Endothelial cell of umbilical vein (primary cell): ENCODE results near the gene HCN1. TPM values are rescaled to one million over a fixed set of nuclear protein-coding genes. Genes with fewer than 3 reads are reported as not detected.

Source experiments
- BruUV-seq: library from RNA; stranded (reverse); fragments of 400-500 nt; replicated peaks from 2 replicates; lab custom pipeline; 2021; lab: Mats Ljungman, UMichigan
- CTCF ChIA-PET: fragments of 300-600, 350-600 bp; sonication (Branson Sonifier 250); formaldehyde crosslinking; loops from one replicate; lab custom pipeline; 2021; ENCODE audit warnings: antibody characterized with exemption, inconsistent platforms; lab: Charles Lee
- POLR2A ChIA-PET: fragments of 300-600, 350-600 bp; sonication (Branson Sonifier 250); formaldehyde crosslinking; loops from one replicate; lab custom pipeline; 2021; ENCODE audit warnings: antibody characterized with exemption, inconsistent platforms; lab: Charles Lee
- DNase-seq: peaks from one replicate; pipeline ENCODE4 v3.0.0-alpha.2; 2011; ENCODE audit warnings: low read depth, low spot score
- FAIRE-seq: peaks from 2 replicates; lab custom pipeline; 2011; peaks lifted over from hg19 to GRCh38; lab: Jason Lieb, UNC
- H2AFZ ChIP-seq: 2 replicates; pipeline ENCODE4 v1.6.0; 2012; ENCODE audit warnings: low read depth, low read length, control low read depth, inconsistent platforms
- H3K27ac ChIP-seq: 2 replicates; pipeline ENCODE4 v1.5.1; 2011; ENCODE audit warnings: low read depth, mild to moderate bottlenecking, control low read depth, low read length, moderate library complexity; ENCODE audit not compliant: insufficient read depth
- H3K27me3 ChIP-seq, 2 experiments: 2 replicates each; pipeline versions ENCODE4 v1.6.0 to v1.6.1; 2011; ENCODE audit warnings: low read length in 2 of 2, mixed read lengths in 1 of 2; ENCODE audit not compliant: control insufficient read depth in 2 of 2, insufficient read depth in 2 of 2
- H3K36me3 ChIP-seq, 2 experiments: 2 replicates in 1 of 2; 3 replicates in 1 of 2; pipeline ENCODE4 v1.5.1; 2011; ENCODE audit warnings: low read length in 2 of 2, mild to moderate bottlenecking in 1 of 2, moderate library complexity in 1 of 2; ENCODE audit not compliant: control insufficient read depth in 2 of 2, insufficient read depth in 2 of 2; ENCODE audit errors: extremely low read depth in 1 of 2
- H3K4me1 ChIP-seq: 3 replicates; pipeline ENCODE4 v1.5.1; 2011; ENCODE audit warnings: mild to moderate bottlenecking, low read length; ENCODE audit not compliant: control insufficient read depth, insufficient read depth; ENCODE audit errors: extremely low read depth
- H3K4me2 ChIP-seq: 2 replicates; pipeline ENCODE4 v1.6.1; 2011; ENCODE audit warnings: low read length, control low read depth, mixed read lengths; ENCODE audit not compliant: insufficient read depth
- H3K4me3 ChIP-seq, 3 experiments: fragments of 200-600 bp in 1 of 3; sonication (generic), shearing (Covaris generic) in 1 of 3; replicated peaks in 1 of 3; 2 replicates each; pipeline ENCODE4 v1.5.1; 2011 to 2016; ENCODE audit warnings: control low read depth in 3 of 3, low read length in 3 of 3, mild to moderate bottlenecking in 2 of 3, inconsistent platforms in 1 of 3, low read depth in 1 of 3, moderate library complexity in 1 of 3; ENCODE audit not compliant: insufficient read depth in 1 of 3
- H3K79me2 ChIP-seq: 2 replicates; pipeline ENCODE4 v1.6.0; 2012; ENCODE audit warnings: low read length, inconsistent platforms; ENCODE audit not compliant: control insufficient read depth, insufficient read depth
- H3K9ac ChIP-seq: replicated peaks from 2 replicates; pipeline ENCODE3; 2011; ENCODE audit warnings: low read length, control low read depth; ENCODE audit not compliant: insufficient read depth; ENCODE audit errors: extremely low read depth
- H3K9me1 ChIP-seq: replicated peaks from 3 replicates; pipeline ENCODE4 v1.6.0; 2011; ENCODE audit warnings: mild to moderate bottlenecking, low read length; ENCODE audit not compliant: control insufficient read depth, insufficient read depth; ENCODE audit errors: extremely low read depth
- H3K9me3 ChIP-seq: replicated peaks from 2 replicates; pipeline ENCODE4 v1.5.1; 2012; ENCODE audit warnings: low read length, inconsistent platforms; ENCODE audit not compliant: control insufficient read depth, insufficient read depth
- H4K20me1 ChIP-seq: replicated peaks from 2 replicates; pipeline ENCODE3; 2011; ENCODE audit warnings: mild to moderate bottlenecking, low read length; ENCODE audit not compliant: control insufficient read depth, insufficient read depth; ENCODE audit errors: extremely low read depth
- CTCF ChIP-seq, 2 donors: IDR thresholded peaks; 1 replicate in 1 of 2; 2 replicates in 1 of 2; pipeline ENCODE4 v1.5.1; 2011; ENCODE audit warnings: low read length in 2 of 2, mild to moderate bottlenecking in 2 of 2, moderate library complexity in 2 of 2, control low read depth in 1 of 2, inconsistent platforms in 1 of 2, low read depth in 1 of 2; ENCODE audit not compliant: insufficient read depth in 1 of 2; ENCODE audit errors: extremely low read depth in 1 of 2
- EZH2 ChIP-seq: IDR thresholded peaks from 2 replicates; pipeline ENCODE4 v1.6.1; 2012; ENCODE audit warnings: borderline replicate concordance, low read depth, mild to moderate bottlenecking, moderate library complexity, low read length, inconsistent platforms; ENCODE audit not compliant: severe bottlenecking
- FOS ChIP-seq: IDR thresholded peaks from 2 replicates; pipeline ENCODE4 v1.6.1; 2011; ENCODE audit warnings: mild to moderate bottlenecking, low read length, moderate library complexity, borderline replicate concordance; ENCODE audit not compliant: insufficient read depth
- GATA2 ChIP-seq: IDR thresholded peaks from 2 replicates; pipeline ENCODE4 v1.7.0; 2011; ENCODE audit warnings: low read depth, mild to moderate bottlenecking, moderate library complexity, mixed read lengths, low read length; ENCODE audit not compliant: insufficient read length, insufficient read depth
- JUN ChIP-seq: IDR thresholded peaks from 2 replicates; pipeline ENCODE4 v1.6.1; 2011; ENCODE audit warnings: borderline replicate concordance, low read depth; ENCODE audit not compliant: insufficient read length, insufficient read depth
- MAX ChIP-seq: IDR thresholded peaks from 2 replicates; pipeline ENCODE4 v1.6.1; 2011; ENCODE audit not compliant: insufficient read depth, insufficient read length
- MYC ChIP-seq: IDR thresholded peaks from one replicate; pipeline ENCODE4 v1.6.1; 2011; ENCODE audit warnings: mild to moderate bottlenecking, low read depth, low read length
- POLR2A ChIP-seq: IDR thresholded peaks from 2 replicates; pipeline ENCODE4 v1.6.1; 2012; ENCODE audit warnings: low read depth, mild to moderate bottlenecking, control low read depth, low read length
- POLR2AphosphoS5 ChIP-seq: IDR thresholded peaks from 2 replicates; pipeline ENCODE4 v1.6.1; 2012; ENCODE audit warnings: low read depth, mild to moderate bottlenecking, control low read depth, low read length, moderate library complexity; ENCODE audit not compliant: insufficient read depth
- dilution Hi-C: fragments of 300-500 bp; cut with MboI; formaldehyde crosslinking; loops from one replicate; pipeline ENCODE4 v1.15.0; 2019; ENCODE audit warnings: low sequenced_read_pairs; ENCODE audit not compliant: extremely low pct_ligation_motif_present
- intact Hi-C: fragments of 100-400 bp; cut with micrococcal nuclease; formaldehyde crosslinking; loops from one replicate; pipeline ENCODE4 v1.10.0; 2022
- polyA plus RNA-seq, 4 experiments: library from polyadenylated mRNA; depleted of rRNA in 3 of 4; stranded (reverse) in 3 of 4; unstranded in 1 of 4; fragments of >200 nt; gene quantifications; 2 replicates each; pipeline versions ENCODE4 v1.2.1 to v1.2.3, GENCODE V29; 2011 to 2012; ENCODE audit warnings: missing spikeins in 1 of 4
- total RNA-seq: library from RNA; stranded (reverse); gene quantifications from 2 replicates; pipeline ENCODE4 v1.2.3, GENCODE V29; 2021

HCN1 gene
- total and polyA plus RNA-seq, 2 donors (not counting 3 experiments of a cell fraction or from before 2014, with no cell fraction given): not detected

DNA sequence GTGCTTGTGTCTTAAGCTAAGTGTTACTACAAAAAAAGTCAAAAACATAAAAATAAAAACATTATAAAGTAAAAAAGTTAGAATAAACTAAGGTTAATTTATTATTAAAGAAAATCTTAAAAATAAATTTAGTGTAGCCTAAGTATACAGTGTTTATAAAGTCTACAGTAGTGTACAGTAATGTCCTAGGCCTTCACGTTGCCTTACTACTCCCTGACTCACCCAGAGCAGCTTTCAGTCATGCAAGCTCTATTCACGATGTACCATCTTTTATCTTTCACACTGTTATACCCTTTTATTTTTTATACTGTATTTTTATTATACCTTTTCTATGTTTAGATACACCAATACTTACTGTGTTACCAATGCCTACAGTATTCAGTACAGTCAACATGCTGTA, 288.1 kb downstream of the HCN1 start:
- no peaks in the 10 kb centered on the region for H3K9me1 ChIP-seq
- no peaks in the 10 kb centered on the region for H3K36me3 ChIP-seq
- no peaks in the 10 kb centered on the region for H4K20me1 ChIP-seq
- intact Hi-C loops: no loop called here
- dilution Hi-C loops: no loop called here
- H3K9ac ChIP-seq: no peak overlapping the region
- H3K4me2 ChIP-seq: no peak overlapping the region
- ChIA-PET CTCF (interaction anchor here (1.3 to 1.5 kb wide), 2 partner anchors 10 to 13 kb away, joined by 3 read pairs; no protein-coding TSS in a partner anchor), POLR2A (no interaction called here)
- TF ChIP-seq POLR2AphosphoS5: no peak
- no peak for TF ChIP-seq MAX
- no peak for TF ChIP-seq MYC
- TF ChIP-seq POLR2A: no peak
- TF ChIP-seq CTCF (IDR thresholded peaks at IDR 0.05; ENCODE audit: extremely low read depth in 1 of 2, insufficient read depth in 1 of 2, low read depth in 1 of 2, low read length in 2 of 2): no peak
- TF ChIP-seq FOS: no peak
- no peak for TF ChIP-seq JUN
- no peak for TF ChIP-seq EZH2
- TF ChIP-seq GATA2: no peak
- no peaks in the 10 kb centered on the region for H3K27me3 ChIP-seq
- BruUV-seq: no TSS peak
- H3K4me3 ChIP-seq: no peak overlapping the region
- H3K79me2 ChIP-seq: no peaks in the 10 kb centered on the region
- no peak overlapping the region for H2AFZ ChIP-seq
- H3K9me3 ChIP-seq: no peaks in the 10 kb centered on the region
- DNase-seq (no peak), FAIRE-seq (no peak)
- H3K27ac ChIP-seq: no peak overlapping the region
- peaks cover 6% of the 10 kb centered on the region for H3K4me1 ChIP-seq
